HepG2 (cell line): ENCODE measurements around the gene PSAP. TPM values are rescaled to one million over a fixed set of nuclear protein-coding genes. Genes with fewer than 3 reads are reported as not detected.

ENCODE experiments used
- ATAC-seq: fragments of 200-7000 bp; cut with Tn5 transposase; 3 replicates; pipeline ENCODE4 v1.9.1; 2020; ENCODE audit warnings: mild to moderate bottlenecking, moderate library complexity
- BruUV-seq: library from RNA; stranded (reverse); fragments of 400-500 nt; replicated peaks from 2 replicates; lab custom pipeline; 2021; lab: Mats Ljungman, UMichigan
- CTCF ChIA-PET: fragments of 300-600 bp; formaldehyde crosslinking; extraction: SDS; loops from one replicate; lab custom pipeline; 2021; ENCODE audit warnings: low total read pairs, inconsistent platforms, low intra/inter-chr PET ratio; lab: Yijun Ruan, JAX
- POLR2A ChIA-PET: fragments of 350-600 bp; sonication (Branson Sonifier 250); formaldehyde crosslinking; loops from one replicate; lab custom pipeline; 2020; ENCODE audit warnings: antibody characterized with exemption, inconsistent platforms; lab: Yijun Ruan, JAX
- DNase-seq: peaks from one replicate; pipeline ENCODE4 v3.0.0-alpha.2; 2015; ENCODE audit warnings: low spot score
- FAIRE-seq: peaks from 3 replicates; lab custom pipeline; 2011; peaks lifted over from hg19 to GRCh38; lab: Jason Lieb, UNC
- H2AFZ ChIP-seq: one replicate; pipeline ENCODE4 v1.6.1; 2011; ENCODE audit warnings: low read length, inconsistent platforms
- H3K27ac ChIP-seq: fragments of 300-600 bp; 3 replicates; pipeline ENCODE4 v1.8.0; 2011; ENCODE audit warnings: mixed run types, mild to moderate bottlenecking, mixed read lengths, low read length, inconsistent platforms; ENCODE audit not compliant: insufficient read depth; ENCODE audit errors: extremely low read length
- H3K27me3 ChIP-seq, 2 experiments: fragments of 200-600 bp in 1 of 2; 2 replicates in 1 of 2; 3 replicates in 1 of 2; pipeline versions ENCODE4 v1.6.0 to v1.8.0; 2011; ENCODE audit warnings: low read length in 2 of 2, mild to moderate bottlenecking in 2 of 2, moderate library complexity in 2 of 2, inconsistent platforms in 1 of 2; ENCODE audit not compliant: insufficient read depth in 2 of 2, control insufficient read depth in 1 of 2
- H3K36me3 ChIP-seq, 2 experiments: fragments of 200-600 bp in 1 of 2; replicated peaks in 1 of 2; 2 replicates in 1 of 2; 3 replicates in 1 of 2; pipeline versions ENCODE4 v1.5.1 to v1.8.0; 2011; ENCODE audit warnings: low read length in 2 of 2, inconsistent platforms in 1 of 2; ENCODE audit not compliant: insufficient read depth in 2 of 2, control insufficient read depth in 1 of 2
- H3K4me1 ChIP-seq: 2 replicates; pipeline ENCODE4 v1.5.1; 2012; ENCODE audit warnings: low read length, inconsistent platforms; ENCODE audit not compliant: insufficient read depth
- H3K4me2 ChIP-seq: 2 replicates; pipeline ENCODE4 v1.6.0; 2011; ENCODE audit warnings: low read depth, low read length, inconsistent platforms
- H3K4me3 ChIP-seq, 3 experiments: fragments of 200-600 bp in 1 of 3; sonication (generic), shearing (Covaris generic) in 1 of 3; replicated peaks in 1 of 3; 2 replicates each; pipeline ENCODE4 v1.5.1; 2011 to 2016; ENCODE audit warnings: low read length in 3 of 3, inconsistent platforms in 2 of 3, low read depth in 2 of 3, mild to moderate bottlenecking in 2 of 3, control low read depth in 1 of 3, mixed read lengths in 1 of 3; ENCODE audit not compliant: insufficient read depth in 1 of 3
- H3K79me2 ChIP-seq: one replicate; pipeline ENCODE4 v1.6.1; 2011; ENCODE audit warnings: low read length, inconsistent platforms; ENCODE audit not compliant: insufficient read depth
- H3K9ac ChIP-seq: 2 replicates; pipeline ENCODE4 v1.6.0; 2011; ENCODE audit warnings: mild to moderate bottlenecking, low read depth, low read length, inconsistent platforms; ENCODE audit not compliant: insufficient read depth
- H3K9me3 ChIP-seq: 2 replicates; pipeline ENCODE4 v1.5.1; 2012; ENCODE audit warnings: mild to moderate bottlenecking, low read length
- H4K20me1 ChIP-seq: 2 replicates; pipeline ENCODE4 v1.6.0; 2011; ENCODE audit warnings: inconsistent platforms, mild to moderate bottlenecking, low read length, moderate library complexity; ENCODE audit not compliant: insufficient read depth
- ETV6 ChIP-seq: sonication (generic); formaldehyde crosslinking; conservative IDR thresholded peaks from 2 replicates; pipeline ENCODE4 v1.4.0; 2020; ENCODE audit warnings: missing genetic modification reagents
- FOXC1 ChIP-seq: sonication (generic); formaldehyde crosslinking; IDR thresholded peaks from 2 replicates; pipeline ENCODE4 v1.8.0; 2022; ENCODE audit warnings: mild to moderate bottlenecking, missing genetic modification reagents, borderline replicate concordance
- GMEB2 ChIP-seq: IDR thresholded peaks from 2 replicates; pipeline ENCODE4 v1.6.1; 2016; ENCODE audit warnings: missing biosample characterization, missing genetic modification reagents, low read depth
- MYNN ChIP-seq: sonication (generic); formaldehyde crosslinking; IDR thresholded peaks from 2 replicates; pipeline ENCODE4 v1.4.0; 2020; ENCODE audit warnings: mild to moderate bottlenecking, low read depth, missing genetic modification reagents
- RARA ChIP-seq: IDR thresholded peaks from 2 replicates; pipeline ENCODE4 v1.6.1; 2016; ENCODE audit warnings: missing genetic modification reagents, missing compliant biosample characterization
- RXRB ChIP-seq: IDR thresholded peaks from 2 replicates; pipeline ENCODE4 v1.6.1; 2016; ENCODE audit warnings: borderline replicate concordance, missing genetic modification reagents, missing compliant biosample characterization
- SOX13 ChIP-seq, 3 experiments: fragments of 450-650 bp in 1 of 3; sonication (generic) in 1 of 3; formaldehyde crosslinking in 1 of 3; IDR thresholded peaks in 2 of 3; conservative IDR thresholded peaks in 1 of 3; 2 replicates each; pipeline versions ENCODE4 v1.5.0 to v1.6.1; 2016 to 2020; ENCODE audit warnings: antibody characterized with exemption in 1 of 3, mild to moderate bottlenecking in 1 of 3, missing compliant biosample characterization in 1 of 3, missing genetic modification reagents in 1 of 3, moderate library complexity in 1 of 3
- TEAD2 ChIP-seq: sonication (generic); formaldehyde crosslinking; IDR thresholded peaks from 2 replicates; pipeline ENCODE4 v1.9.0; 2021; ENCODE audit warnings: missing genetic modification reagents
- ZMAT3 ChIP-seq: sonication (generic); formaldehyde crosslinking; conservative IDR thresholded peaks from 2 replicates; pipeline ENCODE4 v1.7.0; 2021; ENCODE audit warnings: missing genetic modification reagents
- ZNF251 ChIP-seq: sonication (generic); formaldehyde crosslinking; IDR thresholded peaks from 2 replicates; pipeline ENCODE4 v1.9.0; 2021; ENCODE audit warnings: mild to moderate bottlenecking, missing genetic modification reagents
- ZNF530 ChIP-seq: sonication (generic); formaldehyde crosslinking; IDR thresholded peaks from 2 replicates; pipeline ENCODE4 v1.5.0; 2020; ENCODE audit warnings: low read depth, mild to moderate bottlenecking, missing genetic modification reagents
- ZNF572 ChIP-seq: sonication (generic); formaldehyde crosslinking; IDR thresholded peaks from 2 replicates; pipeline ENCODE4 v1.5.1; 2020; ENCODE audit warnings: mild to moderate bottlenecking, missing genetic modification reagents
- ZNF644 ChIP-seq: IDR thresholded peaks from 2 replicates; pipeline ENCODE4 v1.6.1; 2016; ENCODE audit warnings: low read depth
- ZNF75D ChIP-seq: sonication (generic); formaldehyde crosslinking; IDR thresholded peaks from 2 replicates; pipeline ENCODE4 v1.8.1; 2023; ENCODE audit warnings: missing genetic modification reagents, mild to moderate bottlenecking, borderline replicate concordance
- ZNF781 ChIP-seq: sonication (generic); formaldehyde crosslinking; IDR thresholded peaks from 2 replicates; pipeline ENCODE4 v1.5.1; 2020; ENCODE audit warnings: borderline replicate concordance, mild to moderate bottlenecking, missing genetic modification reagents; ENCODE audit errors: not compliant biosample characterization
- WGBS: methylation state at CpG from one replicate; pipeline ENCODE4 v1.1.6; 2017; ENCODE audit warnings: low lambda C conversion rate; 5-methylcytosine and 5-hydroxymethylcytosine counted together
- in situ Hi-C: cut with HindIII; loops from 2 replicates; pipeline ENCODE4 v1.10.0; 2017; ENCODE audit warnings: low pct_unique_long_range_greater_than_20kb; ENCODE audit not compliant: extremely low pct_ligation_motif_present
- intact Hi-C: fragments of 100-400 bp; cut with micrococcal nuclease; formaldehyde crosslinking; loops from one replicate; pipeline ENCODE4 v1.10.0; 2022; ENCODE audit not compliant: unreplicated experiment
- polyA plus RNA-seq, 8 experiments: library from polyadenylated mRNA; depleted of rRNA in 3 of 8; stranded (reverse) in 7 of 8; unstranded in 1 of 8; fragments of >200 nt; fragmentation: Illumina TruSeq in 4 of 8; extraction: Trizol in 4 of 8; gene quantifications; 2 replicates each; pipeline versions ENCODE4 v1.2.1 to v1.2.3, GENCODE V29; 2011 to 2016; ENCODE audit warnings: low read depth in 4 of 8, missing spikeins in 1 of 8, mixed read lengths in 1 of 8; ENCODE audit not compliant: insufficient read depth in 1 of 8
- total RNA-seq, 5 experiments: library from RNA; depleted of rRNA; stranded (reverse); fragments of >200 nt; fragmentation: Illumina TruSeq; extraction: Trizol; gene quantifications; 2 replicates each; pipeline ENCODE4 v1.2.3, GENCODE V29; 2016; ENCODE audit warnings: low read depth in 1 of 5

The PSAP gene
- total and polyA plus RNA-seq, 2 of the 13 experiments (the other 11 are each of a cell fraction or from before 2014, with no cell fraction given): 323 to 643 TPM

GRCh38 chr10:71790749-71791440 is 60.2 kb downstream of the PSAP start (continued):
- TF ChIP-seq ETV6 (CRISPR knock-in tag) (no peak), MYNN (no peak), ZNF251 (CRISPR knock-in tag) (no peak)

- no peak for FAIRE-seq
- ChIA-PET CTCF (no interaction called here), POLR2A (no interaction called here)
- Histone ChIP-seq H3K4me3 (no peak overlapping the region), H3K36me3 (no peaks in the 10 kb centered on the region), H3K9ac (no peak overlapping the region), H3K27me3 (peaks cover 2 to 37% of the 10 kb centered on the region in 2 experiments; a peak in 3 of 5 replicates), H4K20me1 (no peaks in the 10 kb centered on the region), H3K4me2 (no peak overlapping the region), H3K27ac (no peak overlapping the region), H2AFZ (no peak overlapping the region), H3K9me3 (no peaks in the 10 kb centered on the region), H3K4me1 (no peaks in the 10 kb centered on the region), H3K79me2 (no peaks in the 10 kb centered on the region)
- 13% methylated on average over 4 of the region's 10 CpGs for WGBS
- in situ Hi-C loops (no loop called here), intact Hi-C loops (no loop called here)
- no TSS peak for BruUV-seq
- no peak for TF ChIP-seq ZNF781
- TF ChIP-seq ZNF530 (CRISPR knock-in tag): no peak
- no peak for TF ChIP-seq ZMAT3 (CRISPR knock-in tag)
- no peak for TF ChIP-seq GMEB2 (CRISPR knock-in tag)
- no peak for TF ChIP-seq ZNF572 (CRISPR knock-in tag)
- TF ChIP-seq RXRB: no peak
- TF ChIP-seq TEAD2 (CRISPR knock-in tag): no peak
- TF ChIP-seq ZNF644 (CRISPR knock-in tag): no peak
- TF ChIP-seq RARA (CRISPR knock-in tag): no peak
- no peak for TF ChIP-seq SOX13 (IDR thresholded peaks at IDR 0.05)
- no peak for TF ChIP-seq SOX13 (CRISPR knock-in tag; conservative IDR thresholded peaks at IDR 0.05 in 1 of 2, IDR thresholded peaks at IDR 0.05 in 1 of 2)
- no peak for TF ChIP-seq ZNF75D (CRISPR knock-in tag)
- no peak for TF ChIP-seq FOXC1 (CRISPR knock-in tag)
- DNase-seq: no peak
- ATAC-seq: no peak
Observed at GRCh38 chr10:71789871-71790270, 61.2 kb downstream of the PSAP start.
